Measurements from ENCODE around the gene CNTNAP2.

Gene CNTNAP2

GRCh38 chr7:146366938-146367337 lies 250.3 kb downstream of the CNTNAP2 start:
- no peak for ATAC-seq (replicated peaks)
- Mint-ChIP-seq H3K27me3 (no peaks in the 10 kb centered on the region), H3K36me3 (ENCODE audit: insufficient read depth) (no peaks in the 10 kb centered on the region), H3K4me1 (ENCODE audit: low read depth in 2 of 2) (no peaks in the 10 kb centered on the region), H3K27ac (no peak overlapping the region), H3K4me3 (no peak overlapping the region), H3K9me3 (peaks cover 9 to 14% of the 10 kb centered on the region in 2 donors)
- DNase-seq, result no peak

GRCh38 chr7:146370171-146370570 lies 253.6 kb downstream of the CNTNAP2 start:
- Mint-ChIP-seq H3K27me3 (no peaks in the 10 kb centered on the region), H3K36me3 (ENCODE audit: insufficient read depth) (no peaks in the 10 kb centered on the region), H3K9me3 (peaks cover 3 to 19% of the 10 kb centered on the region in 2 donors), H3K27ac (no peak overlapping the region), H3K4me1 (ENCODE audit: low read depth in 2 of 2) (no peaks in the 10 kb centered on the region), H3K4me3 (no peak overlapping the region)
- DNase-seq, result no peak
- ATAC-seq (replicated peaks), result no peak

- H3K4me1 Mint-ChIP-seq (ENCODE audit: low read depth in 2 of 2), result no peaks in the 10 kb centered on the region
- no peak for DNase-seq
- H3K9me3 Mint-ChIP-seq, result peaks cover 6 to 33% of the 10 kb centered on the region in 2 donors
- no peak overlapping the region for H3K27ac Mint-ChIP-seq
- no peak for ATAC-seq (replicated peaks)
- no peaks in the 10 kb centered on the region for H3K36me3 Mint-ChIP-seq (ENCODE audit: insufficient read depth)
- H3K4me3 Mint-ChIP-seq, result no peak overlapping the region
- no peaks in the 10 kb centered on the region for H3K27me3 Mint-ChIP-seq
Observed at GRCh38 chr7:146375170-146375569, 258.6 kb downstream of the CNTNAP2 start.

GRCh38 chr7:146378196-146378595 lies 261.6 kb downstream of the CNTNAP2 start:
- H3K27me3 Mint-ChIP-seq, result no peaks in the 10 kb centered on the region
- H3K4me1 Mint-ChIP-seq (ENCODE audit: low read depth in 2 of 2), result no peaks in the 10 kb centered on the region

GRCh38 chr7:146387140-146387539 lies 270.5 kb downstream of the CNTNAP2 start:
- Mint-ChIP-seq H3K9me3 (peaks cover 2 to 3% of the 10 kb centered on the region in 2 donors), H3K27me3 (no peaks in the 10 kb centered on the region), H3K36me3 (ENCODE audit: insufficient read depth) (peaks cover 3% of the 10 kb centered on the region), H3K4me1 (ENCODE audit: low read depth in 2 of 2) (no peaks in the 10 kb centered on the region), H3K27ac (no peak overlapping the region), H3K4me3 (no peak overlapping the region)
- DNase-seq (no peak), ATAC-seq (replicated peaks) (no peak)

More at GRCh38 chr7:146378196-146378595, 261.6 kb downstream of the CNTNAP2 start:
- H3K9me3 Mint-ChIP-seq, result peaks cover 10 to 33% of the 10 kb centered on the region in 2 donors
- DNase-seq, result no peak
- H3K36me3 Mint-ChIP-seq (ENCODE audit: insufficient read depth), result no peaks in the 10 kb centered on the region
- no peak overlapping the region for H3K27ac Mint-ChIP-seq
- H3K4me3 Mint-ChIP-seq, result no peak overlapping the region
- no peak for ATAC-seq (replicated peaks)

GRCh38 chr7:146388928-146389327 lies 272.3 kb downstream of the CNTNAP2 start:
- H3K27me3 Mint-ChIP-seq, result no peaks in the 10 kb centered on the region
- peaks cover 0 to 3% of the 10 kb centered on the region in 2 donors for H3K9me3 Mint-ChIP-seq
- peaks cover 3% of the 10 kb centered on the region for H3K36me3 Mint-ChIP-seq (ENCODE audit: insufficient read depth)
- no peaks in the 10 kb centered on the region for H3K4me1 Mint-ChIP-seq (ENCODE audit: low read depth in 2 of 2)
- H3K27ac Mint-ChIP-seq, result no peak overlapping the region
- H3K4me3 Mint-ChIP-seq, result no peak overlapping the region
- no peak for ATAC-seq (replicated peaks)
- no peak for DNase-seq

- Mint-ChIP-seq H3K9me3 (peaks cover 0 to 9% of the 10 kb centered on the region in 2 donors), H3K4me1 (ENCODE audit: low read depth in 2 of 2) (no peaks in the 10 kb centered on the region), H3K27me3 (no peaks in the 10 kb centered on the region), H3K4me3 (no peak overlapping the region), H3K27ac (no peak overlapping the region), H3K36me3 (ENCODE audit: insufficient read depth) (no peaks in the 10 kb centered on the region)
- ATAC-seq (replicated peaks) (no peak), DNase-seq (no peak)
Observed at GRCh38 chr7:146393346-146393745, 276.7 kb downstream of the CNTNAP2 start.

- Mint-ChIP-seq H3K4me3 (no peak overlapping the region), H3K36me3 (ENCODE audit: insufficient read depth) (no peaks in the 10 kb centered on the region), H3K9me3 (peaks cover 0 to 12% of the 10 kb centered on the region in 2 donors), H3K27ac (no peak overlapping the region), H3K4me1 (ENCODE audit: low read depth in 2 of 2) (no peaks in the 10 kb centered on the region), H3K27me3 (no peaks in the 10 kb centered on the region)
- no peak for DNase-seq
- ATAC-seq (replicated peaks), result no peak
Observed at GRCh38 chr7:146397141-146397540, 280.5 kb downstream of the CNTNAP2 start.

GRCh38 chr7:146401939-146402338 lies 285.3 kb downstream of the CNTNAP2 start:
- no peaks in the 10 kb centered on the region for H3K27me3 Mint-ChIP-seq

GRCh38 chr7:146405737-146406136 lies 289.1 kb downstream of the CNTNAP2 start:
- H3K4me1 Mint-ChIP-seq (ENCODE audit: low read depth in 2 of 2), result no peaks in the 10 kb centered on the region
- H3K27ac Mint-ChIP-seq, result no peak overlapping the region
- ATAC-seq (replicated peaks), result no peak
- H3K27me3 Mint-ChIP-seq, result no peaks in the 10 kb centered on the region
- no peak overlapping the region for H3K4me3 Mint-ChIP-seq
- peaks cover 2% of the 10 kb centered on the region for H3K36me3 Mint-ChIP-seq (ENCODE audit: insufficient read depth)
- no peak for DNase-seq
- H3K9me3 Mint-ChIP-seq, result peaks cover 11 to 15% of the 10 kb centered on the region in 2 donors

More at GRCh38 chr7:146401939-146402338, 285.3 kb downstream of the CNTNAP2 start:
- Mint-ChIP-seq H3K4me3 (no peak overlapping the region), H3K27ac (no peak overlapping the region), H3K36me3 (ENCODE audit: insufficient read depth) (peaks cover 2% of the 10 kb centered on the region), H3K4me1 (ENCODE audit: low read depth in 2 of 2) (no peaks in the 10 kb centered on the region), H3K9me3 (peaks cover 15 to 18% of the 10 kb centered on the region in 2 donors)
- ATAC-seq (replicated peaks), result no peak
- no peak for DNase-seq

- Mint-ChIP-seq H3K36me3 (ENCODE audit: insufficient read depth) (peaks cover 3% of the 10 kb centered on the region), H3K4me3 (no peak overlapping the region), H3K27ac (no peak overlapping the region), H3K27me3 (no peaks in the 10 kb centered on the region), H3K9me3 (no peaks in the 10 kb centered on the region), H3K4me1 (ENCODE audit: low read depth in 2 of 2) (no peaks in the 10 kb centered on the region)
- ATAC-seq (replicated peaks) (no peak), DNase-seq (no peak)
Observed at GRCh38 chr7:146411975-146412374, 295.4 kb downstream of the CNTNAP2 start.

- no peaks in the 10 kb centered on the region for H3K9me3 Mint-ChIP-seq
- no peaks in the 10 kb centered on the region for H3K27me3 Mint-ChIP-seq
- no peaks in the 10 kb centered on the region for H3K4me1 Mint-ChIP-seq (ENCODE audit: low read depth in 2 of 2)
- ATAC-seq (replicated peaks) (no peak), DNase-seq (no peak)
- no peak overlapping the region for H3K4me3 Mint-ChIP-seq
- H3K27ac Mint-ChIP-seq, result no peak overlapping the region
- H3K36me3 Mint-ChIP-seq (ENCODE audit: insufficient read depth), result peaks cover 3% of the 10 kb centered on the region
Observed at GRCh38 chr7:146412781-146413180, 296.2 kb downstream of the CNTNAP2 start.

- Mint-ChIP-seq H3K4me3 (no peak overlapping the region), H3K4me1 (ENCODE audit: low read depth in 2 of 2) (no peaks in the 10 kb centered on the region), H3K36me3 (ENCODE audit: insufficient read depth) (peaks cover 3% of the 10 kb centered on the region), H3K27me3 (no peaks in the 10 kb centered on the region), H3K9me3 (no peaks in the 10 kb centered on the region), H3K27ac (no peak overlapping the region)
- no peak for DNase-seq
- no peak for ATAC-seq (replicated peaks)
Observed at GRCh38 chr7:146414373-146414772, 297.8 kb downstream of the CNTNAP2 start.

- no peak overlapping the region for H3K27ac Mint-ChIP-seq
- no peak overlapping the region for H3K4me3 Mint-ChIP-seq
- peaks cover 3% of the 10 kb centered on the region for H3K36me3 Mint-ChIP-seq (ENCODE audit: insufficient read depth)
- H3K27me3 Mint-ChIP-seq, result no peaks in the 10 kb centered on the region
- ATAC-seq (replicated peaks), result no peak
- H3K4me1 Mint-ChIP-seq (ENCODE audit: low read depth in 2 of 2), result no peaks in the 10 kb centered on the region
- DNase-seq, result no peak
- H3K9me3 Mint-ChIP-seq, result no peaks in the 10 kb centered on the region
Observed at GRCh38 chr7:146414937-146415336, 298.3 kb downstream of the CNTNAP2 start.

GRCh38 chr7:146417176-146417575 lies 300.6 kb downstream of the CNTNAP2 start:
- Mint-ChIP-seq H3K36me3 (ENCODE audit: insufficient read depth) (peaks cover 3% of the 10 kb centered on the region), H3K9me3 (peaks cover 0 to 2% of the 10 kb centered on the region in 2 donors), H3K4me3 (no peak overlapping the region), H3K4me1 (ENCODE audit: low read depth in 2 of 2) (no peaks in the 10 kb centered on the region), H3K27me3 (no peaks in the 10 kb centered on the region), H3K27ac (no peak overlapping the region)
- no peak for DNase-seq
- no peak for ATAC-seq (replicated peaks)

All from effector memory CD8-positive, alpha-beta T cell (primary cell).